Mucosa of rectum (tissue), 2 donors: ENCODE results near the gene RABL2B.

Experiments used
- H3K27ac ChIP-seq, 2 donors: one replicate each; pipeline ENCODE4 v1.7.0; 2013; ENCODE audit warnings: inconsistent platforms in 2 of 2, low read depth in 2 of 2, low read length in 2 of 2
- H3K27me3 ChIP-seq, 2 donors: one replicate each; pipeline ENCODE4 v1.7.0; 2013; ENCODE audit warnings: low read length in 2 of 2; ENCODE audit not compliant: control insufficient read depth in 2 of 2, insufficient read depth in 2 of 2
- H3K36me3 ChIP-seq, 2 donors: one replicate each; pipeline ENCODE4 v1.7.0; 2013; ENCODE audit warnings: low read length in 2 of 2; ENCODE audit not compliant: control insufficient read depth in 2 of 2, insufficient read depth in 2 of 2
- H3K4me1 ChIP-seq, 2 donors: one replicate each; pipeline ENCODE4 v1.7.0; 2013; ENCODE audit warnings: low read length in 2 of 2, mild to moderate bottlenecking in 1 of 2; ENCODE audit not compliant: control insufficient read depth in 2 of 2, insufficient read depth in 2 of 2
- H3K4me3 ChIP-seq, 2 donors: one replicate each; pipeline ENCODE4 v1.7.0; 2013; ENCODE audit warnings: low read length in 2 of 2
- H3K9ac ChIP-seq, 2 donors: one replicate each; pipeline ENCODE4 v1.7.0; 2013; ENCODE audit warnings: low read length in 2 of 2, low read depth in 1 of 2, mild to moderate bottlenecking in 1 of 2
- H3K9me3 ChIP-seq, 2 donors: one replicate each; pipeline ENCODE4 v1.7.0; 2013; ENCODE audit warnings: low read length in 2 of 2; ENCODE audit not compliant: control insufficient read depth in 2 of 2
- donor health status: healthy.
- donor health status: Normal muscosa, but diverticular disease.

RABL2B gene

GRCh38 chr22:50722716-50723428, 60.6 kb downstream of the RABL2B start:
- H3K36me3 ChIP-seq, result no peaks in the 10 kb centered on the region
- H3K9ac ChIP-seq, result no peak overlapping the region
- peaks cover 0 to 4% of the 10 kb centered on the region in 2 donors for H3K27me3 ChIP-seq
- no peak overlapping the region for H3K4me3 ChIP-seq
- H3K27ac ChIP-seq, result no peak overlapping the region
- H3K9me3 ChIP-seq, result no peaks in the 10 kb centered on the region
- H3K4me1 ChIP-seq, result no peaks in the 10 kb centered on the region

- H3K27ac ChIP-seq, result no peak overlapping the region
- no peak overlapping the region for H3K9ac ChIP-seq
Observed at GRCh38 chr22:50722048-50722701, 61.3 kb downstream of the RABL2B start.

GRCh38 chr22:50721257-50721844, 62.1 kb downstream of the RABL2B start:
- no peaks in the 10 kb centered on the region for H3K9me3 ChIP-seq
- H3K27ac ChIP-seq, result no peak overlapping the region
- no peaks in the 10 kb centered on the region for H3K4me1 ChIP-seq
- peaks cover 0 to 4% of the 10 kb centered on the region in 2 donors for H3K27me3 ChIP-seq
- no peak overlapping the region for H3K4me3 ChIP-seq
- no peak overlapping the region for H3K9ac ChIP-seq
- H3K36me3 ChIP-seq, result no peaks in the 10 kb centered on the region

More at GRCh38 chr22:50722048-50722701, 61.3 kb downstream of the RABL2B start:
- H3K9me3 ChIP-seq, result no peaks in the 10 kb centered on the region
- no peak overlapping the region for H3K4me3 ChIP-seq
- no peaks in the 10 kb centered on the region for H3K36me3 ChIP-seq
- peaks cover 0 to 4% of the 10 kb centered on the region in 2 donors for H3K27me3 ChIP-seq
- H3K4me1 ChIP-seq, result no peaks in the 10 kb centered on the region

- Histone ChIP-seq H3K4me3 (no peak overlapping the region), H3K36me3 (no peaks in the 10 kb centered on the region), H3K9ac (no peak overlapping the region), H3K27ac (no peak overlapping the region), H3K4me1 (no peaks in the 10 kb centered on the region), H3K27me3 (peaks cover 0 to 4% of the 10 kb centered on the region in 2 donors), H3K9me3 (no peaks in the 10 kb centered on the region)
Observed at GRCh38 chr22:50720301-50721256, 62.9 kb downstream of the RABL2B start.

- Histone ChIP-seq H3K36me3 (no peaks in the 10 kb centered on the region), H3K9me3 (no peaks in the 10 kb centered on the region), H3K27me3 (peaks cover 0 to 4% of the 10 kb centered on the region in 2 donors), H3K4me1 (no peaks in the 10 kb centered on the region), H3K27ac (no peak overlapping the region), H3K9ac (no peak overlapping the region), H3K4me3 (no peak overlapping the region)
Observed at GRCh38 chr22:50719814-50720300, 63.6 kb downstream of the RABL2B start.

- Histone ChIP-seq H3K4me1 (no peaks in the 10 kb centered on the region), H3K36me3 (no peaks in the 10 kb centered on the region), H3K9ac (no peak overlapping the region), H3K27ac (no peak overlapping the region), H3K4me3 (no peak overlapping the region), H3K27me3 (peaks cover 0 to 4% of the 10 kb centered on the region in 2 donors), H3K9me3 (no peaks in the 10 kb centered on the region)
Observed at GRCh38 chr22:50718352-50718709, 65.1 kb downstream of the RABL2B start.

- H3K9ac ChIP-seq, result no peak overlapping the region
- H3K9me3 ChIP-seq, result no peaks in the 10 kb centered on the region
- no peak overlapping the region for H3K27ac ChIP-seq
- H3K27me3 ChIP-seq, result peaks cover 0 to 4% of the 10 kb centered on the region in 2 donors
- no peaks in the 10 kb centered on the region for H3K36me3 ChIP-seq
- no peak overlapping the region for H3K4me3 ChIP-seq
- H3K4me1 ChIP-seq, result no peaks in the 10 kb centered on the region
Observed at GRCh38 chr22:50717709-50718351, 65.6 kb downstream of the RABL2B start.
